Adrenal gland (tissue), 5 donors: ENCODE data around the gene PEAK1.

Source experiments
- POLR2A ChIP-seq, 2 donors: fragments of 450-650 bp; IDR thresholded peaks; one replicate each; pipeline ENCODE4 v1.6.1; 2017; ENCODE audit warnings: antibody characterized with exemption in 2 of 2, mild to moderate bottlenecking in 2 of 2, moderate library complexity in 1 of 2
- TF ChIP-seq, protein P1 (sequence below), 6 experiments: fragments of 450-650 bp in 4 of 6; fragments of 200-600 bp in 2 of 6; sonication (generic) in 1 of 6; IDR thresholded peaks; 1 replicate in 5 of 6; 2 replicates in 1 of 6; pipeline versions ENCODE4 v1.5.1 to v1.8.0; 2016 to 2021; ENCODE audit warnings: antibody characterized with exemption in 6 of 6, mild to moderate bottlenecking in 2 of 6, moderate library complexity in 1 of 6
- donor health status: DM: no; HTN: no; CAD: no.

- no peak for TF ChIP-seq POLR2A (IDR thresholded peaks at IDR 0.05)
- TF ChIP-seq, protein P1, sequence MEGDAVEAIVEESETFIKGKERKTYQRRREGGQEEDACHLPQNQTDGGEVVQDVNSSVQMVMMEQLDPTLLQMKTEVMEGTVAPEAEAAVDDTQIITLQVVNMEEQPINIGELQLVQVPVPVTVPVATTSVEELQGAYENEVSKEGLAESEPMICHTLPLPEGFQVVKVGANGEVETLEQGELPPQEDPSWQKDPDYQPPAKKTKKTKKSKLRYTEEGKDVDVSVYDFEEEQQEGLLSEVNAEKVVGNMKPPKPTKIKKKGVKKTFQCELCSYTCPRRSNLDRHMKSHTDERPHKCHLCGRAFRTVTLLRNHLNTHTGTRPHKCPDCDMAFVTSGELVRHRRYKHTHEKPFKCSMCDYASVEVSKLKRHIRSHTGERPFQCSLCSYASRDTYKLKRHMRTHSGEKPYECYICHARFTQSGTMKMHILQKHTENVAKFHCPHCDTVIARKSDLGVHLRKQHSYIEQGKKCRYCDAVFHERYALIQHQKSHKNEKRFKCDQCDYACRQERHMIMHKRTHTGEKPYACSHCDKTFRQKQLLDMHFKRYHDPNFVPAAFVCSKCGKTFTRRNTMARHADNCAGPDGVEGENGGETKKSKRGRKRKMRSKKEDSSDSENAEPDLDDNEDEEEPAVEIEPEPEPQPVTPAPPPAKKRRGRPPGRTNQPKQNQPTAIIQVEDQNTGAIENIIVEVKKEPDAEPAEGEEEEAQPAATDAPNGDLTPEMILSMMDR (IDR thresholded peaks at IDR 0.05) = no peak
Observed at GRCh38 chr15:77414789-77415442, 5.0 kb downstream of the PEAK1 start.
